RPMI7951 (cell line): ENCODE results near the gene UPK2. TPM values are rescaled to one million over a fixed set of nuclear protein-coding genes. Genes with fewer than 3 reads are reported as not detected.

Experiments
- DNase-seq: peaks from one replicate; pipeline ENCODE4 v3.0.0-alpha.2; 2012; ENCODE audit warnings: low read depth
- total RNA-seq: library from RNA; depleted of rRNA; stranded (reverse); fragments of >200 nt; shearing (Covaris generic); gene quantifications from 2 replicates; pipeline ENCODE4 v1.2.3, GENCODE V29; 2014; rRNA removed

The UPK2 gene
- not detected in 2 replicates for total RNA-seq

DNA sequence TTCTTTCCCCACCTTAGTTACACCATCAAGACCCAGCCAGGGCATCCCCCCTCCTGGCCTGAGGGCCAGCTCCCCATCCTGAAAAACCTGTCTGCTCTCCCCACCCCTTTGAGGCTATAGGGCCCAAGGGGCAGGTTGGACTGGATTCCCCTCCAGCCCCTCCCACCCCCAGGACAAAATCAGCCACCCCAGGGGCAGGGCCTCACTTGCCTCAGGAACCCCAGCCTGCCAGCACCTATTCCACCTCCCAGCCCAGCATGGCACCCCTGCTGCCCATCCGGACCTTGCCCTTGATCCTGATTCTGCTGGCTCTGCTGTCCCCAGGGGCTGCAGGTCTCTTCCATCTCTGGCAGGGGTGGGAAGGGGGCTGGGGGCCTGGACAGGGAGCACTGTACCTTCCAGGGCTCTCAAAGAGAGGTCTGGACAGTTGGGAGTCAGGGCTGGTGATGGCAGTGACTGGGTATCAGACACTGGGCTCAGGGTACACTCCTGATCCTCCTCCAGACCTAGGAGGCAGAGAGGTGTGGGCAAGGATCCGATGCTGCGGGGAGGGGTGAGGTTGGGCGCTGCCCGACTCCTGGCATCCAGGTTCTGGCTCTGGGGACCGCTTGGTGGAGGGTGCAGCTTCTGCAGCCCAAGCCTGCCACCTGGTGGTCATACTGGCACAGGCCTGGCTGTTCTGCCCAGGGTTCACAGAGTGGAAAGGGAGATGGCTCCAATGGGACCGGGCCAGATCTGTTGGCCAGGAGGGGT lies at the start of gene UPK2:
Gene UPK2 (plus strand): TSS at position 205 of the 753 bp plus-strand sequence. CDS start 53 bp downstream, at position 258.
- DNase-seq: peak; percentile 74

GRCh38 chr11:118907051-118908042 lies 48.8 kb upstream of the UPK2 start:
- DNase-seq: peak; percentile 66

GRCh38 chr11:118908264-118908663 lies 47.8 kb upstream of the UPK2 start:
- no peak for DNase-seq

DNA sequence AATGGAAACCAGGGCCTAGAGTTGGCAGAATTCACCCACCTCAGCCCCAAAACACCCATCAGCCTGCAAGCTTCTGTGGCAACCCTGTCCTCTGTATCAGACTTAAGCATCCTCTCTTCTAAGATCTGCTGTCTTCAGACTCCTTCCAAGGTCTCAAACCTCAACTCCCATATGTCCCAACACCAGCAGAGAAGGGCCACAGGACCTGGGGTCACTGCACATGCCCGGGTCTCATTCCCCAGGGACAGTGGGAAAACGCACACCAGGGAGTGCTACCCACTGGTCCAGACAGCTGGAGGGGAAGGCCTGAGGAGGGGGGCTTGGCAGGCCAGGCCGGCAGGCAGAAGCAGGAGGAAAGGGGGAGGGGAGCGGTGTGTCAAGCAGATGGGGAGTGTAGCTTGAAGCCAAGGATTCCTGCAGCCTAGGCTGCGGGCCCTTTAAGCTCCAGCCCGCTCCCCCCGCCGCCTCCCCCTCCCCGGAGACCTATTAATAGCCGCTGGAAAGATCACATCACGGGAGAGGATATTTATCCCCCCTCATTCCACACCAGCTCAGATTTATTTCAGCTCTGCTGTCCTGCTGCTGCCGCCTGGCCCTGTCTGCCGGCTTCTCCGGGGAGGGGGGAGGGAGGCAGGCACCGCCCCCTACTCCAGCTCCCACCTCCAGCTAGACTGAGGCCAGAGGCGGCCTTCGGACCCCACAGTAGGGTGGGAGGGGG lies 47.0 kb upstream of the UPK2 start:
- peak; percentile 92 for DNase-seq

- no peak for DNase-seq
These were observed 46.3 kb upstream of the UPK2 start for GRCh38 chr11:118909619-118910308.

DNA sequence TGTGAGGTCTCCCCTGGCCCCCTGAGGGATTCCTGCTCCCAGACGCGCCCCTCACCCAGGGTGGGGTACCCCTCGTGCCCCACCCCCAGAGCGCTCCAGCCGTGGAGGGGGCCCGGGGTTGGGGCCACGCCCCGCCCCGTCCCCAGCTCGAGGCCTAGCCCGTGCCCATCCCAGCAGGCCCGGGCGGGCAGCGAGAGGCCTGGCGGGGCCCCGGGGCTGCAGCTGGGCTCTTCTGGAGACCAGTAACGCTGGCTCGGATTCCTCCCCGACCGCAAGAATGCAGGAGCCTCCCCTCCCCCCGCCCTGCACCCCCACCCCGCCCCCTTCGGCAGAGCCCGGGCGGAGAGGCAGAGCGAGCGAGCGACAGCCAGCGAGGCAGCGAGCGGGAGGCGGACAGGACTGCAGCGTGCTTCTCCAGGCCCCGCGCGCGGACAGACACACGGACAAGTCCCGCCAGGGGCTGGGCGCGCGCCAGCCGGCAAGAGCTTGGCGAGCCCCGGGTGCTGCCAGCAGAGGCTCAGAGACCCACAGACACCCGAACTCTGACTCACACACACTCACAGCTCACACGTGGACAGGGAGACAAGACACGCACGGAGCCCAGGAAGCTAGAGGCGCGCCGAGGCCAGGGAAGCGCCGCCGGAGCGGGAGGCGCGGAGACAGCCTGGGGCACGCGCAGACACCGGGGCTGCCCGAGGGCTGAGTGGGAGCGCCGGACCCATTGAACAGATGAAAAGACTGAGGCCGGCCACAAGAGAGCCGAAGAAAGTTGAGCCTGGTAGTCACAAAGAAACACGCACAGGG lies 45.6 kb upstream of the UPK2 start:
- peak; percentile 97 for DNase-seq

- peak; percentile 66 for DNase-seq
These were observed 44.8 kb upstream of the UPK2 start for GRCh38 chr11:118911113-118911879.

GRCh38 chr11:118911880-118912741 lies 44.0 kb upstream of the UPK2 start:
- peak; percentile 93 for DNase-seq

GRCh38 chr11:118912742-118913410 lies 43.2 kb upstream of the UPK2 start:
- peak; percentile 48 for DNase-seq

DNA sequence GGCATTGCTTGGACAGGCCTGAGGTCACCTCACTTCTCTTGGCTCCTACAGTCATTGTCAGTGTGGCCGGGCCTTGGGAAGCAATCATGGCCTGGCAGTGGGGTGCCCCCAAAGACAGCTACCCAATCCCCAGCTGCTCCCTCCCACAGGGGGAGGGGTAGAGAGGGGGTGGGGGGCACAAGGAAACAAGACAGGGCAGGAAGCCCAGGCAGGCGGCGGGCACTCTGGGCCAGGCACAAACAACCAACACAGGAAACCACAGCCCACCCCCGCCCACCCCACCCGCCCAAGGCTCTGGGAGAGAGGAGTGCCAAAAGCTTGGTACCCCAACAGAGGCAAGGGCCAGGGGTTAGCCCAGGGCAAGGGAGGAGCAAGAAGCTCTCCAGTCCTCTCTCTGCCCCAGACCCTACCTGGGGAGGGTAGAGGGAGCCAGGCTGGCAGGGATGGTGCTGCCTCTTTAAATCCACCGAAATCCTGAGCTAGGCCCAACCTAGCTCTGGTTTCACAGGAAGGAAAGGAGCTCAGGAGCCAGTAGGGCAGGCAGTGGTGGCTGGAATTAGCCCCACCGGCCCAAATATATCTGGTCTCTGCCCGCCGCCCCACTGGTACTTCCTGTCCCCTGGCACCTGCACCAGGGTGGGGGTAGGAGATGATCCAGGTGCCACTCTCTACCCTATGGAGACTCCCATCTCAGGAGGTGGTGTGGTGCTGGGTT lies 42.5 kb upstream of the UPK2 start:
- DNase-seq: no peak

- peak; percentile 55 for DNase-seq
These were observed 41.8 kb upstream of the UPK2 start for GRCh38 chr11:118914178-118914918.

- no peak for DNase-seq
These were observed 41.1 kb upstream of the UPK2 start for GRCh38 chr11:118914987-118915386.

GRCh38 chr11:118915396-118915795 lies 40.7 kb upstream of the UPK2 start:
- no peak for DNase-seq

DNA sequence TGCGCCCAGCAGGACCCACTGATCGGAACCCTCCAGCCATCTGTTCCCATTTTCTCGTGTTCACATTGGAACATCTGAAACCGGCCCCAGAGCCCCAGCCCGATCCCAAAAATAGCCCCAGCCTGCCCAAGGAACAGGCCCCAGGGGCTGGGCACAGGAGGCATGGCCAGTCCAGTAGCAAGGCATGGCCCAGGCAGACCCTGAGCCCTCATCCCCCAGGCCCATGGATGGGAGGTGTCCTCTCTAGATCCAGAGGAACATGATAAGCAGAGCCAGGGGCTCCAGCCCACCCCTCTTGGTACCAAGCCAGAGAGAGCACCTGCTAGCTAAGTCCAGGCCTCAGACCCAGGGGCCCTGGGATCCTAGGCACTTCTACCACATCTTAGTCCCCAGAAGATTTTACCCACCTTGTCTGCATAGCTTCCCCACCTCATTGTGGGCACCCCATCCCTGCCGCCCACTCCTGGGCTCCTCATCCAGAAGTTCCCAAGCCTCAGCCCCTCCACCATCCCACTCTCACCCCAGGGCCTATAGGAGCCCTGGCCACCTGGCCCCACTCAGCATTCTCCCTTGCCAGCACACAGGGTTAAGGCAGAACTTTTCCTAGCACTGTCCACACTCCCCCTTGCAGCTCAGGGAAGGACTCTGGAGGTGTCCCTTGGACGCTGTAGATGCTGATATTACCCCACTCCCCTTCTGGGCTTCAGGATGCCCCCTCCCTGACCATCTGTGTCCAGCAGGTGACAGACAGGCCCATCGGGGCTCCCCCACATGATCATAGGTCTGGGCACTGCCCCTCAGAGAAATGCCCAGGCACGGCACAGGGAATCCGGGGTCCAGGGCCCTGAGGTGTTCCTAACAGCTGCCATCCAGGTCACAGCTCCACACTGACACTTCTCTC lies 39.9 kb upstream of the UPK2 start:
- DNase-seq: no peak

GRCh38 chr11:118916842-118917388 lies 39.2 kb upstream of the UPK2 start:
- peak; percentile 94 for DNase-seq
